ENCODE measurements around the gene GOLGA6L10.

GOLGA6L10 gene

GRCh38 chr15:82294061-82294690 is 55.1 kb downstream of the GOLGA6L10 start:
- no peak overlapping the region for H3K4me2 ChIP-seq (ENCODE audit: low read depth, low read length, poor library complexity, severe bottlenecking)

GRCh38 chr15:82292271-82292670 is 57.0 kb downstream of the GOLGA6L10 start:
- Histone ChIP-seq H3K4me2 (ENCODE audit: low read depth, low read length, poor library complexity, severe bottlenecking) (no peak overlapping the region), H4K20me1 (ENCODE audit: low read depth, low read length) (no peaks in the 10 kb centered on the region), H3F3A (ENCODE audit: insufficient read depth) (no peaks in the 10 kb centered on the region), H3K9me3 (ENCODE audit: insufficient read depth, low read length) (no peaks in the 10 kb centered on the region), H3K9me2 (replicated peaks; ENCODE audit: insufficient read depth, low read length) (no peaks in the 10 kb centered on the region), H3K36me3 (ENCODE audit: low read length) (no peaks in the 10 kb centered on the region), H2AFZ (ENCODE audit: low read depth, low read length, severe bottlenecking) (no peak overlapping the region), H3K9ac (ENCODE audit: low read length) (no peak overlapping the region), H3K27me3 (ENCODE audit: low read length) (no peaks in the 10 kb centered on the region), H3K4me3 (ENCODE audit: insufficient read depth, low read length, poor library complexity, severe bottlenecking) (no peak overlapping the region), H3K27ac (ENCODE audit: low read depth, low read length) (no peak overlapping the region), H3K79me2 (ENCODE audit: insufficient read depth, low read length) (no peaks in the 10 kb centered on the region)
- TF ChIP-seq CTCF (IDR thresholded peaks at IDR 0.05; ENCODE audit: insufficient read depth, low read length, poor library complexity, severe bottlenecking) (no peak), EZH2phosphoT487 (conservative IDR thresholded peaks at IDR 0.05; ENCODE audit: low read length) (no peak)

More at GRCh38 chr15:82294061-82294690, 55.1 kb downstream of the GOLGA6L10 start:
- no peak overlapping the region for H2AFZ ChIP-seq (ENCODE audit: low read depth, low read length, severe bottlenecking)
- H3K4me3 ChIP-seq (ENCODE audit: insufficient read depth, low read length, poor library complexity, severe bottlenecking): no peak overlapping the region
- no peak overlapping the region for H3K9ac ChIP-seq (ENCODE audit: low read length)
- no peaks in the 10 kb centered on the region for H3K27me3 ChIP-seq (ENCODE audit: low read length)
- H3K79me2 ChIP-seq (ENCODE audit: insufficient read depth, low read length): no peaks in the 10 kb centered on the region
- H3K9me2 ChIP-seq (replicated peaks; ENCODE audit: insufficient read depth, low read length): no peaks in the 10 kb centered on the region
- no peaks in the 10 kb centered on the region for H3K9me3 ChIP-seq (ENCODE audit: insufficient read depth, low read length)
- no peak overlapping the region for H3K27ac ChIP-seq (ENCODE audit: low read depth, low read length)
- no peaks in the 10 kb centered on the region for H4K20me1 ChIP-seq (ENCODE audit: low read depth, low read length)
- no peaks in the 10 kb centered on the region for H3K36me3 ChIP-seq (ENCODE audit: low read length)
- no peaks in the 10 kb centered on the region for H3F3A ChIP-seq (ENCODE audit: insufficient read depth)
- TF ChIP-seq CTCF (IDR thresholded peaks at IDR 0.05; ENCODE audit: insufficient read depth, low read length, poor library complexity, severe bottlenecking): no peak
- TF ChIP-seq EZH2phosphoT487 (conservative IDR thresholded peaks at IDR 0.05; ENCODE audit: low read length): no peak
